Measurements from ENCODE around the gene N4BP2L2. TPM values are rescaled to one million over a fixed set of nuclear protein-coding genes. Genes with fewer than 3 reads are reported as not detected.

N4BP2L2 gene
- total and polyA plus RNA-seq, 9 donors, result 76.1 to 137 (median 83.7) TPM

DNA sequence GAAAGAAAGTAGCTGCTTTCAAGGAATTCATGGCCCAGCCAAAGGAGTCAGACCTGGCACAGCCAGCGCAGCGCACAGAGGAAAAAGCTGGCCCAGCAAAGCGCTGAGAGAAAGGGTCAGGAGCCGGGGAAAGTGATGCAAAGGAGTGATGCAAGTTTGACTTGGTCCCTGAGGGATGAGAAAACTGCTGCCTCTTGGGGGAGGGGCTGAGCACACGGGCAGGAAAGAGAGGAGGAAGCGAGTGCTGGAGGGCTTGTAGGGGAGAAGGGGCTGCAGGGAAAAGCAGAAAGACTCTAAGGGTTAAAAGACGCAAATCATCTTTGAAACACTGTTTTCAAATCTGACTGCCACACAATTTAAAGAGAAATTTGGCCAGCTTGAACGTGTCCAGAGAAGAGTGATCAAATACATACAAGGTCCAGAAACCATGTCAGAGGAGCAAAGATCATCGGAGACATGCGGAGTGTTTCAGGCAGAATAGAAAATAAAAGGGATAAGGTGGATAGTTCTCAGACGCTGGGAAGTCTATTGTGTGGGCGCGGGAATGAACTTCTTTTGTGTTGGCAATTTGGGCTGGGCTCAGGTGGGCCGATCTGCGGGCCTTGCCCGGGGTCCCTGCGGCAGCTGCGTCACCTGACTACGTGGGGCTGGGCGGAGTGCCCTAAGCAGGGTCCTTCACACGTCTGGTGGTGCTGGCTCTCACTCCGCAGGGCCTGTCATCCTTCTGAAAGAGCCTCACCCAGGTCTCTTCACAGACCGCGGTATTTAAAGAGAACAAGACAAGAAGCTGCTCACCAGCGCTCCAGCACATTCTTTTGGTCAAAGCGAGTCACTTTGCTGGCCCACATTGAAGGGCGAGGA is 128.8 kb downstream of the N4BP2L2 start:
- WGBS (ENCODE audit: insufficient coverage), result 21% methylated on average over 25 of the region's 27 CpGs
- Histone ChIP-seq H3K27me3 (ENCODE audit: control insufficient read depth, insufficient read depth, low read length) (no peaks in the 10 kb centered on the region), H3K27ac (ENCODE audit: low read length) (no peak overlapping the region), H3K4me1 (ENCODE audit: control insufficient read depth, insufficient read depth, low read length) (peaks cover 7% of the 10 kb centered on the region), H3K36me3 (ENCODE audit: control insufficient read depth, insufficient read depth, low read length) (no peaks in the 10 kb centered on the region), H3K9me3 (replicated peaks; ENCODE audit: control insufficient read depth, low read depth, low read length) (no peaks in the 10 kb centered on the region), H3K4me3 (ENCODE audit: low read length) (peak overlapping the region; percentile 14)
- DNase-seq, result peak; percentile 82

DNA sequence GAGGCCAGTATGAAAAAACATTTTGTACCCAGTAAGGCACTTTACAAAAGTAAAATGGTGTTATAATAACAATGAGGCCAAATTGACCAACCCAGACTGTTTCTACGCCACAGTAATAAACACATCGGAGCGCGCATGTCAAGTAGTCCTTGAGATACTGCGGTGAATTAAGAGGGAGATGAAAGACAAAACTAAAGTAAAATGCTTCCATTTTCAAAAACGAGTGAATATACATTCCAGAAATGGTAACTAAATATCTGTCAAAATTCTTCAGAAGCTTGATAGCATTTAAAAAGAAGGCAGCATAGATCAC is 129.6 kb downstream of the N4BP2L2 start:
- Histone ChIP-seq H3K36me3 (ENCODE audit: control insufficient read depth, insufficient read depth, low read length) (no peaks in the 10 kb centered on the region), H3K4me1 (ENCODE audit: control insufficient read depth, insufficient read depth, low read length) (peaks cover 7% of the 10 kb centered on the region), H3K27me3 (ENCODE audit: control insufficient read depth, insufficient read depth, low read length) (no peaks in the 10 kb centered on the region), H3K9me3 (replicated peaks; ENCODE audit: control insufficient read depth, low read depth, low read length) (no peaks in the 10 kb centered on the region), H3K27ac (ENCODE audit: low read length) (no peak overlapping the region), H3K4me3 (ENCODE audit: low read length) (no peak overlapping the region)
- no peak for DNase-seq
- no CpG with 5 or more reads among the region's 6 CpGs for WGBS (ENCODE audit: insufficient coverage)

DNA sequence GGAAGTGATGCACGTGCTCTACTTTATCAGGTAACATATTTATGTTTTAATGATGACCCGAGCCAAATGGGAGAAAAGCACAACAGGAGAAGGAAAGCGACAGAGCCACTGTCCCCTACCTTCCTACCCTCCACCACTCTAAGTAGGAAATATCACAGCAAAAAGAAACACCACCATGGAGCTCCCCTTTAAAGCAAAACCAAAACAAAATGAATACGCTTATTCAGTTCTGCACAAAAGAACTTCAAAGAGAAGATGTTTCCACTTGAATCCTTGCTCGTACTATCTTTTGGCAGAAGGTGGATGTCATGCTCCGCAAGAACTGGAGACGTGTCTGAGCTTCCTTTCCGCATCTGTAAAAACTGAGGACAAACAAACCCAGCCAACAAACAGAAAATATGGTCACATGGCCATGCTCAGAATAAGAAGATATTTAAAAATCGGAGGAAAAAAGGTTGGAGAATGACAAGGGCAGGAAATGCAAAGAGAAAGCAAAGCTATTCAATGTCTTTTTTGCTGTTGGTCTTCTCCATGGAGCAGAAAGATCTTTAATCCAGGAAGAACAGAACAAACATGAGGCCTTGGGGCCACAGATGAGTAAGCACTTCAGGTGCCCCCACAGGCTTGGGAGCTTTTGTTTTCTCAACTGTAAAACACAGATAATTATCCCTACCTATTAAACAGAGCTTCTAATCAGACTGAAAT is 130.1 kb downstream of the N4BP2L2 start:
- peaks cover 7% of the 10 kb centered on the region for H3K4me1 ChIP-seq (ENCODE audit: control insufficient read depth, insufficient read depth, low read length)
- H3K27ac ChIP-seq (ENCODE audit: low read length), result no peak overlapping the region
- no peak overlapping the region for H3K4me3 ChIP-seq (ENCODE audit: low read length)
- no peaks in the 10 kb centered on the region for H3K9me3 ChIP-seq (replicated peaks; ENCODE audit: control insufficient read depth, low read depth, low read length)
- H3K27me3 ChIP-seq (ENCODE audit: control insufficient read depth, insufficient read depth, low read length), result no peaks in the 10 kb centered on the region
- no peak for DNase-seq
- 83% methylated on average over 2 of the region's 9 CpGs for WGBS (ENCODE audit: insufficient coverage)
- no peaks in the 10 kb centered on the region for H3K36me3 ChIP-seq (ENCODE audit: control insufficient read depth, insufficient read depth, low read length)

DNA sequence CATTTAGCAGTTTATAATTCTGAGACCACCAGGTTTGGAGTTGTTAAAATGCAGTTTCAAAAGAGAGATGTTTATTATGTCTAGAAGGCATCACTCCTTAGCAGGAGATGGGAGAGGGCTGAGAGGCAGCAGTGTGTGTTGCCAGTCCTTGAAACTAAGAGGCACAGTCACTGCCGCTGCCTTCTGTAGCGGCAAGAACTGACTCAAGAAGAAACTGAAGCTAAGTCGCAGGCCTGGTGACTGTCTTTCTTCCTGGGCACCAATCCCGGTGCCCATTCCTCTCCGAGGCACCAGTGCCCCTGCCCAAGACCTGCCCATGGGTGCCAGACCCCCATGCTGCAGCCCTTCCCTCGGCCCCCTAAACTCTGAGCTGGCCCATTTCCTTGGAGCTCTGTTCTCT is 130.7 kb downstream of the N4BP2L2 start:
- Histone ChIP-seq H3K4me1 (ENCODE audit: control insufficient read depth, insufficient read depth, low read length) (peaks cover 7% of the 10 kb centered on the region), H3K4me3 (ENCODE audit: low read length) (no peak overlapping the region), H3K27ac (ENCODE audit: low read length) (no peak overlapping the region), H3K36me3 (ENCODE audit: control insufficient read depth, insufficient read depth, low read length) (no peaks in the 10 kb centered on the region), H3K27me3 (ENCODE audit: control insufficient read depth, insufficient read depth, low read length) (no peaks in the 10 kb centered on the region), H3K9me3 (replicated peaks; ENCODE audit: control insufficient read depth, low read depth, low read length) (no peaks in the 10 kb centered on the region)
- no peak for DNase-seq
- 90% methylated on average over 6 of the region's 6 CpGs for WGBS (ENCODE audit: insufficient coverage)

- Histone ChIP-seq H3K27me3 (ENCODE audit: control insufficient read depth, insufficient read depth, low read length) (no peaks in the 10 kb centered on the region), H3K27ac (ENCODE audit: low read length) (no peak overlapping the region), H3K4me1 (ENCODE audit: control insufficient read depth, insufficient read depth, low read length) (no peaks in the 10 kb centered on the region), H3K36me3 (ENCODE audit: control insufficient read depth, insufficient read depth, low read length) (no peaks in the 10 kb centered on the region), H3K4me3 (ENCODE audit: low read length) (no peak overlapping the region), H3K9me3 (replicated peaks; ENCODE audit: control insufficient read depth, low read depth, low read length) (no peaks in the 10 kb centered on the region)
- no peak for DNase-seq
- WGBS (ENCODE audit: insufficient coverage), result no CpG with 5 or more reads among the region's 4 CpGs
These were observed 135.5 kb downstream of the N4BP2L2 start for GRCh38 chr13:32403108-32403507.

GRCh38 chr13:32391101-32391619 is 147.4 kb downstream of the N4BP2L2 start:
- Histone ChIP-seq H3K27ac (ENCODE audit: low read length) (no peak overlapping the region), H3K36me3 (ENCODE audit: control insufficient read depth, insufficient read depth, low read length) (no peaks in the 10 kb centered on the region), H3K27me3 (ENCODE audit: control insufficient read depth, insufficient read depth, low read length) (no peaks in the 10 kb centered on the region), H3K9me3 (replicated peaks; ENCODE audit: control insufficient read depth, low read depth, low read length) (no peaks in the 10 kb centered on the region), H3K4me1 (ENCODE audit: control insufficient read depth, insufficient read depth, low read length) (no peaks in the 10 kb centered on the region), H3K4me3 (ENCODE audit: low read length) (no peak overlapping the region)
- no peak for DNase-seq
- 81% methylated on average over 4 of the region's 4 CpGs for WGBS (ENCODE audit: insufficient coverage)

DNA sequence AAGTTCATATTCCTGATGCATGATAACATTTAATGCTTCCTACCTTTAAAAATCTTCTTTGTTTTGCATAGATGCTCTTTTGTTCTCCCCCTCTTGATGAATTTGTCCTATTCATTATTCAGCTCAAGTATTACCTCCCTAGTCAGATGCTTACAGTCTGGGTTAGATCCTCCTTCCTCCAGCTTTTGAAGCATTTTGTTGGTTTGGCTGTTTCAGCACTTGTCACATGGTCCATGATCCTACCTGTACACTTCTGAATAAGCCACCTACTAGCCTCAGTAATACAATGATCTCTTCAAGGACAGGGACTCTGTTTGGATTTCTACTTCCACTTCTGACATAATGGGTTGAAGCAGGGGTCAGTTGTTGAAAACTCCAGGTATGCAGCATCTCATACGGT is 148.1 kb downstream of the N4BP2L2 start:
- H3K27me3 ChIP-seq (ENCODE audit: control insufficient read depth, insufficient read depth, low read length), result no peaks in the 10 kb centered on the region
- no peaks in the 10 kb centered on the region for H3K4me1 ChIP-seq (ENCODE audit: control insufficient read depth, insufficient read depth, low read length)
- no peak overlapping the region for H3K4me3 ChIP-seq (ENCODE audit: low read length)
- H3K36me3 ChIP-seq (ENCODE audit: control insufficient read depth, insufficient read depth, low read length), result no peaks in the 10 kb centered on the region
- no peak for DNase-seq
- H3K27ac ChIP-seq (ENCODE audit: low read length), result no peak overlapping the region
- no CpG with 5 or more reads among the region's 1 CpG for WGBS (ENCODE audit: insufficient coverage)
- H3K9me3 ChIP-seq (replicated peaks; ENCODE audit: control insufficient read depth, low read depth, low read length), result no peaks in the 10 kb centered on the region

GRCh38 chr13:32390048-32390447 is 148.5 kb downstream of the N4BP2L2 start:
- no peaks in the 10 kb centered on the region for H3K4me1 ChIP-seq (ENCODE audit: control insufficient read depth, insufficient read depth, low read length)
- H3K27ac ChIP-seq (ENCODE audit: low read length), result no peak overlapping the region
- no peak overlapping the region for H3K4me3 ChIP-seq (ENCODE audit: low read length)
- H3K36me3 ChIP-seq (ENCODE audit: control insufficient read depth, insufficient read depth, low read length), result no peaks in the 10 kb centered on the region
- H3K9me3 ChIP-seq (replicated peaks; ENCODE audit: control insufficient read depth, low read depth, low read length), result no peaks in the 10 kb centered on the region
- H3K27me3 ChIP-seq (ENCODE audit: control insufficient read depth, insufficient read depth, low read length), result no peaks in the 10 kb centered on the region
- no peak for DNase-seq
- WGBS (ENCODE audit: insufficient coverage), result no CpG with 5 or more reads among the region's 4 CpGs

GRCh38 chr13:32385410-32385809 is 153.2 kb downstream of the N4BP2L2 start:
- Histone ChIP-seq H3K36me3 (ENCODE audit: control insufficient read depth, insufficient read depth, low read length) (peaks cover 15% of the 10 kb centered on the region), H3K4me3 (ENCODE audit: low read length) (no peak overlapping the region), H3K4me1 (ENCODE audit: control insufficient read depth, insufficient read depth, low read length) (no peaks in the 10 kb centered on the region), H3K9me3 (replicated peaks; ENCODE audit: control insufficient read depth, low read depth, low read length) (no peaks in the 10 kb centered on the region), H3K27ac (ENCODE audit: low read length) (no peak overlapping the region), H3K27me3 (ENCODE audit: control insufficient read depth, insufficient read depth, low read length) (no peaks in the 10 kb centered on the region)
- no peak for DNase-seq

GRCh38 chr13:32384702-32385101 is 153.9 kb downstream of the N4BP2L2 start:
- no peaks in the 10 kb centered on the region for H3K4me1 ChIP-seq (ENCODE audit: control insufficient read depth, insufficient read depth, low read length)
- H3K4me3 ChIP-seq (ENCODE audit: low read length), result no peak overlapping the region
- H3K9me3 ChIP-seq (replicated peaks; ENCODE audit: control insufficient read depth, low read depth, low read length), result no peaks in the 10 kb centered on the region
- no peak overlapping the region for H3K27ac ChIP-seq (ENCODE audit: low read length)
- DNase-seq, result no peak
- 100% methylated on average over 1 of the region's 2 CpGs for WGBS (ENCODE audit: insufficient coverage)
- no peaks in the 10 kb centered on the region for H3K27me3 ChIP-seq (ENCODE audit: control insufficient read depth, insufficient read depth, low read length)
- H3K36me3 ChIP-seq (ENCODE audit: control insufficient read depth, insufficient read depth, low read length), result peaks cover 15% of the 10 kb centered on the region

All from muscle of leg (tissue), 11 donors.